Nephron (organoid): ENCODE data around the gene PDZD4.
A peak's percentile ranks its signal among the peaks of the same experiment; 100 is the strongest.

ENCODE experiments used
- H3K27ac Mint-ChIP-seq, 3 experiments: 2 replicates each; pipeline ENCODE4 v1.8.0; 2020; ENCODE audit warnings: mixed read lengths in 3 of 3, mild to moderate bottlenecking in 2 of 3, moderate library complexity in 1 of 3
- H3K27me3 Mint-ChIP-seq: 2 replicates; pipeline ENCODE4 v1.8.0; 2021; ENCODE audit warnings: low read depth, mild to moderate bottlenecking, moderate library complexity, mixed read lengths
- H3K36me3 Mint-ChIP-seq: 2 replicates; pipeline ENCODE4 v1.8.0; 2020; ENCODE audit warnings: low read depth, mixed read lengths
- H3K4me1 Mint-ChIP-seq: 2 replicates; pipeline ENCODE4 v1.8.0; 2020; ENCODE audit warnings: mixed read lengths
- H3K4me3 Mint-ChIP-seq, 3 experiments: 2 replicates each; pipeline ENCODE4 v1.8.0; 2020; ENCODE audit warnings: mild to moderate bottlenecking in 3 of 3, mixed read lengths in 3 of 3, moderate library complexity in 2 of 3
- H3K9me3 Mint-ChIP-seq: 2 replicates; pipeline ENCODE4 v1.8.0; 2020; ENCODE audit warnings: mixed read lengths
- TF ChIP-seq, protein P1 (sequence below), 3 experiments: fragments of 200-600 bp; sonication (generic); IDR thresholded peaks; one replicate each; pipeline ENCODE4 v1.5.0; 2021; ENCODE audit warnings: antibody characterized with exemption in 3 of 3; ENCODE audit not compliant: unreplicated experiment in 3 of 3

The PDZD4 gene

DNA sequence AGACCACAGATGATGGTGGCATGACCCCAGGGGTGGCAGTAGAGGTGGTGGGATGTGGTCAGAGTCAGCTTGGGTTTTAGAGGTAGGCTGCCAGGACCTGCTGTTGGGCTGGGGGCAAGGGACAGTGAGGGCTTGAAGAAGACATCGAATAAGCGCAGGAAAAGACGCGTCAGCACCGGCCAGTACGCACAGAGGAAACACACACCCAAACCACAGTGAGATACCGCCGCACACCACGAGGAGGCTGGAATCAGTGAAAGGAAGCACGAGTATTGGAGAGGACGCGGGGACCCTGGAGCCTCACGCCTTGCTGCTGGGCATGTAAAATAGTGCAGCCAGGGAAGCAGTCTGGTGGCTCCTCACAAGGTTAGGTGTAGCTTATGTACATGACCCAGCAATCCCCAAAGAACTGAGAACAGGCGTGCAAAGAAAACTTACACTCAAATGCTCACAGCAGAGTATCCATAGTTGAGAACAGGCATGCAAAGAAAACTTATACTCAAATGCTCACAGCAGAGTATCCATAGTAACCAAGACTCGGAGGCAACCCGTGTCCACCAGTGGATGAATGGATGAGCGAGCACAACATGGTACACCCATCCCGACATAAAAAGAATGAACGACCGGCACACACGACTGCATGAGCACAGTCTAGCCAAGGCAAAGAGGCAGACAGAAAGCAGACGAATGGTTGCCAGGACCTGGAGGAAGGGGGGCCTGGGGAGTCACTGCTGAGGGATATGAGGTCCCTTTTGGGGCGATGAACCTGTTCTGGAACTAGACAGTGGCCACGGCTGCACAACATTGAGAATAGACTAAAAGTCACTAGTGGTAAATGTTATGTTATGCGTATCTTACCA, 13.3 kb downstream of the PDZD4 start:
- H3K4me1 Mint-ChIP-seq: peaks cover 7% of the 10 kb centered on the region
- H3K27ac Mint-ChIP-seq: peak overlapping the region; percentile 38 to 68 (median 68)
- peak overlapping the region; percentile 54 to 77 (median 63) for H3K4me3 Mint-ChIP-seq
- H3K27me3 Mint-ChIP-seq: peaks cover 3% of the 10 kb centered on the region
- TF ChIP-seq, protein P1, sequence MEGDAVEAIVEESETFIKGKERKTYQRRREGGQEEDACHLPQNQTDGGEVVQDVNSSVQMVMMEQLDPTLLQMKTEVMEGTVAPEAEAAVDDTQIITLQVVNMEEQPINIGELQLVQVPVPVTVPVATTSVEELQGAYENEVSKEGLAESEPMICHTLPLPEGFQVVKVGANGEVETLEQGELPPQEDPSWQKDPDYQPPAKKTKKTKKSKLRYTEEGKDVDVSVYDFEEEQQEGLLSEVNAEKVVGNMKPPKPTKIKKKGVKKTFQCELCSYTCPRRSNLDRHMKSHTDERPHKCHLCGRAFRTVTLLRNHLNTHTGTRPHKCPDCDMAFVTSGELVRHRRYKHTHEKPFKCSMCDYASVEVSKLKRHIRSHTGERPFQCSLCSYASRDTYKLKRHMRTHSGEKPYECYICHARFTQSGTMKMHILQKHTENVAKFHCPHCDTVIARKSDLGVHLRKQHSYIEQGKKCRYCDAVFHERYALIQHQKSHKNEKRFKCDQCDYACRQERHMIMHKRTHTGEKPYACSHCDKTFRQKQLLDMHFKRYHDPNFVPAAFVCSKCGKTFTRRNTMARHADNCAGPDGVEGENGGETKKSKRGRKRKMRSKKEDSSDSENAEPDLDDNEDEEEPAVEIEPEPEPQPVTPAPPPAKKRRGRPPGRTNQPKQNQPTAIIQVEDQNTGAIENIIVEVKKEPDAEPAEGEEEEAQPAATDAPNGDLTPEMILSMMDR (IDR thresholded peaks at IDR 0.05; ENCODE audit: unreplicated experiment in 3 of 3): no peak
- H3K9me3 Mint-ChIP-seq: peaks cover 18% of the 10 kb centered on the region
- no peaks in the 10 kb centered on the region for H3K36me3 Mint-ChIP-seq

DNA sequence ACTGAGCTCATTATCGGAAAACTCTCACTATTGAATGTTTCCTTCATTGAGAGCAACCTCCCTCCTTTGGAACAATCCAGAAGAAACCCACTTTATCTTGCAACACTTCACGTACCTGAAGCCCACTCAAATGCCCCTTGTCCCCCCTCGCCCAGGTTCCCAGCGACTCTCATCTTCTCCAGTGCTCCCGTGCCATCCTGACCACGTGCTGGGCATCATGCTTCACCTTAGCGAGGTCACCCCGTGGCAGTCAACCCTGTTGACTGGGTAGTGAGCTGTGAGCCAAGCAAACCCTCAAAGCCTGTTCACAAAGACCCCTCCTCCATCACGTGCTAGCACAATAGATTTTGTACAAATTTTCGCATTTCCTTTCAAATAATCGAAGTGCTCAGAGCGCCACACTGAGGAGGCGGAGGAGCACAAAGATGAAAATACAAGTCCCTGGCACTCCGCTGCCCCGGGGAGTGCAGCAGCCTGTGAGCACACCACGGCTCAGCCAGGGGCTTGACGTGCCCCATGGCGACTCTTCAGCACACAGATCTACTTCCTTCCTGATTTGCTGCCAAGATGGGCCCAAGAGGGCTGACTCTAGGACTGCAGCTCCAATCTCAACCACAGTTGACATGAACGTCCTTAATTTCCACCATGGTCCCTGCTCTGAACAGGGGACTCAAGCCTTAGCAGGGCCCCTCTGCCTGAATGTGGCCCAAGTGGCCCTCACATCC, 15.6 kb downstream of the PDZD4 start:
- Mint-ChIP-seq H3K9me3 (peaks cover 24% of the 10 kb centered on the region), H3K27me3 (peaks cover 3% of the 10 kb centered on the region), H3K4me1 (peaks cover 7% of the 10 kb centered on the region), H3K36me3 (no peaks in the 10 kb centered on the region), H3K4me3 (no peak overlapping the region), H3K27ac (no peak overlapping the region)
- TF ChIP-seq, protein P1 (IDR thresholded peaks at IDR 0.05; ENCODE audit: unreplicated experiment in 3 of 3): no peak

DNA sequence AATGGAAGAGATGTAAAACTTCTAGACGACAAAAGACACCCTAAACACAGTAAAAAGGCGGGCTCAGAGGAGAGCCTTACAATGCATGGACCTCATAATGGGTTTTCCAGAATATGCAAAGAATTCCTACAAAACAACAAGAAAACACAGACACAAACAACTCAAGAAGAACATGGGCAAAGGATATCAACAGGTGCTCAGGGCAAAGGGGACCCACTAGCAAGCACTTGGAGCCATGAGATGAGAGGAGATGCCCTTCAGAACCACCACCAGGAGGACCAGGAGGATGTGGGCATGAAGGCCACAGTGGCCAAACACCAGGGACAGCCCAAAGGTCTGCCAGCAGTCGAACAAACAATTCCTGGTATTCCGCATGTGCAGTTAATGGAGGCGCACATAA, 17.2 kb downstream of the PDZD4 start:
- peaks cover 7% of the 10 kb centered on the region for H3K4me1 Mint-ChIP-seq
- no peak overlapping the region for H3K4me3 Mint-ChIP-seq
- peaks cover 27% of the 10 kb centered on the region for H3K9me3 Mint-ChIP-seq
- TF ChIP-seq, protein P1 (IDR thresholded peaks at IDR 0.05; ENCODE audit: unreplicated experiment in 3 of 3): no peak
- no peaks in the 10 kb centered on the region for H3K36me3 Mint-ChIP-seq
- H3K27ac Mint-ChIP-seq: no peak overlapping the region
- H3K27me3 Mint-ChIP-seq: peaks cover 3% of the 10 kb centered on the region

DNA sequence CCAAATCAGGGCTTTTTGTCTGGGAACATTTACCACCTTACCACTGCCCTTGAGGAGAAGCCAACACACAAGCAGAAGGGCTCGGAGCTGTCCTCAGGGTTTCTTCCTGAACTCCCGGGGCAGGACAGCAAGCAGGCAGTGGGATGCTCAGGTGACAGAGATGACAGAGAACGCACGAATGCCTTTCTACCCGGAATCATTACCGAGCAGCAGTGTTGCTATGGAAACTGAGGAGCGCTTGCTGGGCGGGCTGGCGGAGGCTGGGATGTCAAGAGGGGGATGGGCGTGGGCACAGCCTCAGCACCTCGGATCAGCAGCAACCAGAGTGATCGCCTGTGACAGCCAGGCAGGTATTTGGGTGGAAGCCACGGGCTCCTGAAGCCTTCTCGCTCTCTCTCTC, 18.1 kb downstream of the PDZD4 start:
- H3K27ac Mint-ChIP-seq: no peak overlapping the region

DNA sequence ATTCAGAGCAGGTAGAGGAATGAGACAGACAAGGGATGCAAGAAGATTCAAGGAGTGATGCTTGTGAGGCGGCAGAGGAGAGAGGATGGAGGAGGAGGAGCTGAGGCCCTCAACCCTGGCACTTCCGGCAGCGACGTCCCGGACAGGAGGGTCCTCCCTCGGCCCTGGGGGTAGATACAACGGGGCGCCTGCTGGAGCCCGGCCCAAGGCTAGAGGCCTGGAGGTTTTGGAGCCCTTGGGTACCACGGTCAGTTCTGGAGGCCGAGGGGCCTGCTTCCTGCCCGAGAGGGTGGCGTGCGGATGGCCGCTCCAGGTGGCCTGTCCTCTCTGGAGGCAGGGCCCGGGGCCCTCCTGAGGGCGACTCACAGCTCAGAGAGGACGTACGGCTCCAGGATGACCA, 22.4 kb downstream of the PDZD4 start:
- Mint-ChIP-seq H3K4me1 (no peaks in the 10 kb centered on the region), H3K27me3 (peaks cover 4% of the 10 kb centered on the region), H3K4me3 (no peak overlapping the region)

More for the DNA sequence above, 18.1 kb downstream of the PDZD4 start:
- H3K36me3 Mint-ChIP-seq: no peaks in the 10 kb centered on the region
- TF ChIP-seq, protein P1 (IDR thresholded peaks at IDR 0.05; ENCODE audit: unreplicated experiment in 3 of 3): no peak
- H3K4me3 Mint-ChIP-seq: no peak overlapping the region
- peaks cover 4% of the 10 kb centered on the region for H3K4me1 Mint-ChIP-seq
- H3K9me3 Mint-ChIP-seq: peaks cover 26% of the 10 kb centered on the region
- H3K27me3 Mint-ChIP-seq: peaks cover 6% of the 10 kb centered on the region

More for the DNA sequence above, 22.4 kb downstream of the PDZD4 start:
- TF ChIP-seq, protein P1 (IDR thresholded peaks at IDR 0.05; ENCODE audit: unreplicated experiment in 3 of 3): no peak
- H3K9me3 Mint-ChIP-seq: peaks cover 22% of the 10 kb centered on the region
- no peaks in the 10 kb centered on the region for H3K36me3 Mint-ChIP-seq
- H3K27ac Mint-ChIP-seq: no peak overlapping the region
